ENCODE measurements around the gene ARID1B.

- TF ChIP-seq CTCF (conservative IDR thresholded peaks at IDR 0.05; ENCODE audit: low read depth, low read length) (no peak), EZH2phosphoT487 (IDR thresholded peaks at IDR 0.05; ENCODE audit: borderline replicate concordance, low read length) (no peak)
These were observed 313.6 kb downstream of the ARID1B start for GRCh38 chr6:157090736-157091135.
